GM18519 (cell line): Measurements from ENCODE around the gene HAUS3.

ENCODE experiments used
- ATAC-seq: cut with Tn5 transposase; IDR thresholded peaks from one replicate; pipeline ENCODE4 v1.9.1; 2021; ENCODE audit warnings: mild to moderate bottlenecking, moderate library complexity; ENCODE audit not compliant: unreplicated experiment, low FRiP score

The HAUS3 gene

GRCh38 chr4:2253160-2254084, 11.5 kb upstream of the HAUS3 start:
- no peak for ATAC-seq

GRCh38 chr4:2252530-2253091, 10.7 kb upstream of the HAUS3 start:
- ATAC-seq: no peak

- no peak for ATAC-seq
Measured at GRCh38 chr4:2251795-2252529, 10.0 kb upstream of the HAUS3 start.

GRCh38 chr4:2251073-2251794, 9.3 kb upstream of the HAUS3 start:
- no peak for ATAC-seq

DNA sequence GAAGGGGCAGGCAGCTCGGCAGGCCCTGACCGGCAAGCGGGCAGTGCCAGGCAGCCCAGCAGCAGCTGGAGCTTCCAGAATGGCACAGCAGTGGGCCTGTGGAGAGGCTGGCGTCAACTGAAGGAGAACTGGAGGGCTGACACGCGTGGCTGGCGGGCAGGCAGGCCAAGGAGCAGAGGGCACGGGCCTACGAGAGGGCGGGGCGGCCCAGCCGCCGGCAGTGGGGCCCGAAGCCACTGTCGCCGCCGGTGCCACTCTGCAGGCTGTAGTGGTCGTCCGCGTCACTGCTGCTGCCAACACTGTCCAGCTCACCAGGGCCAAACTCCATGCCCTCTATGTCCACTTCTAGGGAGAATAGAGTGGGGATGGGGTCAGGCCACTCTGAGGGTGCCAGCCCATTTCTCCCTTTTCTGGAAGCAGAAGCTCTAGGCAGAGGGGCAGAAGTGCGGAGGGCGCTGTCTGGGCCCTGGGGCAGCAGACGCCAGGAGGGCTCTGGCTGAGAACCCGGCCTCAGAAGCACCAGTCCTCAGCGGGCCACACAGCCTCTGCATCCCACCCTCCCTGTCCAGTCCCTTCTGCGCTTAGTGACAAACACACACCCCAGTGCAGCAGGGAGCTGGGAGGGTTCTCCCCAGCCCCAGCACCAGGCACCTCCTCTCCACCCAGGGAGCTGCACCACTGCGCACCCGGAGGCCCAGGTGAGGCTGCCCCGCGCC, 8.6 kb upstream of the HAUS3 start:
- no peak for ATAC-seq

DNA sequence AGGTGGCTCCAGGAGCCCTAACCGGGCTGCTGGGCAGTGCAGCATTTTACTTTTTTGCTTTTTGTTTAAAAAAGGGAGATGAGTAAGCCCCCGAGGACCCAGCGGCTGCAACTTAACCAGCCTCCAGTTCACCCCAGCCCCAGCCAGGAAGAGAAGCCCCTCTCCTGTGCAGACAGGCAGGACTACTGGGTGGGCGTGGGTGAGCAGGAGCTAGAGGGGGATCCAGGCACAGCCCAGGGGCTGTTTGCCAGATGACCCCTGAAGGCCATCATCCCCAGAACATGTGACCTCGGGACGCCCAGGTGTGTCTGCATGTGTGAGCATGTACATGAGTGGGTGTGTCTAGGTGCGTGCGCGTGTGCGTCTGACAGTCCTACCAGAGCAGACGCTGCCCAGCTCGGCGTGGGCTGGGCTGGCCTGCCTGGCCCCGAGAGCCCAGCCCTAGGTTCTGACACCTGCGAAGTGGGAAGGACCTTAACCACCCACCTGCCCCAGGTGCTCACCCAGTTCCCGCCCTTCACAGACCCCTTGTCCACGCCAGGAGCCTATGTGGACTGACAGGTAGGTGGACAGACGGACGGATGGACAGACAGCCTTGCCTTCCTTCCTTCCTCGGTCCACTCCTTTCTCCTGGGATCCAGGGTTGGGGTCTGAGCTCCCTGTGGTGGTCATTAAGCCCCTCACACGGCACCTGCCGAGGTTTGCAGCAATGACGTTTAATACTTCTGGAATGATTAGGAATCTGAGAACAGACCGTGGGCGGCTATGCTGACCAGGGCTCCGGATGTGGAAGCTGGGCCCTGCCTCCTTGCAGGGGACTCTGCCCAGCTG, 7.8 kb upstream of the HAUS3 start:
- ATAC-seq: no peak

DNA sequence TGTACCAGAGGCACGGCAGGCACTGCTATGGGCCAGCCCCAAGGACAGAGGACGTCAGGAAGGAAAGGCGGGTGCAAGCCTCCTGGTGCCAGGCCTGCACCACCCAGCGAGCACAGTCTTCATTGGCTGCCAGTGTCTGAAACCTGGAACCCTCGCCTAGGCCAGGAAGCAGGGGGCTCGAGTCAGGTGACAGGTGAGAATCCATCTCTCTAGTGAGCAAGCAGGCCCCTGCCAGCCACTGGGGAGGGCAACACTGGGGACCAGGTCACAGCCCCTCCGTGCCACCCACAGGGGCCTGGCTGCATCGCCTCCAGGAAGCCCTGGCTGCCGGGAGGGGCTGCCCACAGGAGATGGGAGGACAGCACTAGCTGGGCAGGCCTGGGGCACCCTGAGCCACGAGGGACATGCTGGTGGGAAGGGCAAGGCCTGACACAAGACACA, 6.9 kb upstream of the HAUS3 start:
- no peak for ATAC-seq

GRCh38 chr4:2248044-2248780, 6.3 kb upstream of the HAUS3 start:
- no peak for ATAC-seq

DNA sequence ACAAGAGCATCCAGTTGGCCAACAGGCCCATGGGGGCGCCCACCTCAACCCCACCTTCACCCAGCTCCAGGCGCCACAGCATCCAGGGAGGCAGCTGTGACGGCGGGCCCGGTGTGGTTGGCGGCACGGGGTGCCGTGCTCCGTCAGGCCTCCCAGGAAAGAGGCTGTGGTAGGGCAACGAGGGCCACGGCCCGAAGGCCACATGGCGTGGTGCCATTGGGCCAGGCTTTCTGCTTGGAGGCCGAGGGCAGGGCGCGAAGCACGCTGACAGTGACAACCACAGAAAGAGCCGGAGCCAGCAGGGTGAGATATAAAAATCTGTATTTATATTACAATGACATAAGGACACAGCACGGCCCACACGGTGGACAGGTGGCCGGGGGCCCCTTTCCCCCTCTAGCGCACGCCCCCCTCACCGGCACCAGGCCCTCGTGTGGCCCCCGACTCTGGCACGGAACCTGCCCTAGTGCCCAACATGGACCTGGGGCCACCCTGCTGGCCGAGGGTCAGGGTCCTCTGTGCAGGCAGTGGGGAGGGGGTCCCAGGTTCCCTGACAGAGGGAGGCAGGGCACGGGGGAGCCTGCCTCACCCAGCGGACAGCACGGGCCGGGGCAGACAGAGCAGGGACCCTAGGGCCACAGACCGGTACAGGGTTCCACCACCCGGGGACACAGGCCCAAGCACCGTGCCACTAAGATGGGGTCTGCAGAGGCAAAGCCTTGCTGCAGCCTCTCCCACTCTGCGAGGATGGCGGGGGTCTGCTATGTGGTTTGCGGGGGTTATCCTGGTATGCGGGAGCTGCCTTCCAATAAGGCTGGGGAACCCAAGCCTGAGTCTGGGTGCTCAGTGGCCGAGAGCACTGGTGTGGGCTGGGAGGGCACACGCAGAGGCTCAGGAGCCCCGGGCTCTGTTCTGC, 5.5 kb upstream of the HAUS3 start:
- ATAC-seq: no peak

- no peak for ATAC-seq
Measured at GRCh38 chr4:2246384-2247127, 4.6 kb upstream of the HAUS3 start.

DNA sequence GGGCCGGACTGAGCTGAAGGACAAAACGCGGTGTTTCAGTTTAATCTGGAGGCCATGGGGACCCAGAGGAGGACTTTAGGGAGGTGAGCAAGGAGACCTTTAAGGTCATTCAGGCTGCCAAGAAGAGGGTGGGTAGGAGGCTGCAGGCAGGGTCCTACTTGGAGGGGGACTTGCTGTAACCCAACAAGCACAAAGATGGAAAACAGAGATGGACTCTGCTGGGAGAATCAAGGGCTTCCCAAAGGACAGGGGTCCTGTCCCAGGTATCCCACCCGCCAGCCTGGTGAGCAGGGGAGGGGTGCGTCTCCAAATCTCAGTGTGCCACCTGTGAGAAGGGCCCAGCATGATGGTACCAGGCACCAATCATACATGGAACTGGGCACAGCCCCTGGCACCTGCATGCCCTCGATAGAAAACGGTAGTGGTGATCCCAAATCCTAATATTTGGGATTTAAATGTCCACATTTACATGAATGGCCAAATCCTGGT, 3.9 kb upstream of the HAUS3 start:
- ATAC-seq: no peak

GRCh38 chr4:2245057-2245786, 3.3 kb upstream of the HAUS3 start:
- ATAC-seq: no peak

DNA sequence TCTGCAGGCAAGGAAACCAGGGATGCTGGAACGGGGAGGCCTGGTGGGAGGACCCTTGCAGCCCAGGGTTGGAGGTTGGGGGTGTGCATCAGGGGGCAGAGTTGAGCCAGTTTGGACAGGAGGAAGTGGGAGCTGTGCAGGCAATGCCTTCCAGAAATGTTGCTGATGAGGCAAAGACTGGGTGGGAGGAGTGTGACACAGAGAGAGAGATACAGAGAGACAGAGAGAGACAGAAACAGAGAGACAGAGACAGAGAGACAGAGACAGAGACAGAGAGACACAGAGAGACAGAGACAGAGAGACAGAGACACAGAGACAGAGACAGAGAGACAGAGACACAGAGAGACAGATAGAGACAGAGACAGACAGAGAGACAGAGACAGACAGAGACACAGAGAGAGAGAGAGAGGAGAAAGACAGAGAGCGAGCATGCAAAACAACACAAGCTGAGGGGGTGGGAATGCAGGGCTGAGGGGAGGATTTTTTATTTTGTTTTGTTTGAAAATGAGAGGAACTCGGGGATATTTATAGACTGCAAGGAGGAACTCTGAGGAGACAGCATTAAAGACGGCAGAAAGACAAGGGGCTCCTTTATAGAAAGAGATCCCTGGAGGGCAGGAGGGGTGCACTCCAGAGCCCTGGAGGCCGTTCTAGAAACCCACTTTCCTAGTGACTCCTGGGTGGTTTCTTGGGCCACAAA, 1.9 kb upstream of the HAUS3 start:
- ATAC-seq: no peak

DNA sequence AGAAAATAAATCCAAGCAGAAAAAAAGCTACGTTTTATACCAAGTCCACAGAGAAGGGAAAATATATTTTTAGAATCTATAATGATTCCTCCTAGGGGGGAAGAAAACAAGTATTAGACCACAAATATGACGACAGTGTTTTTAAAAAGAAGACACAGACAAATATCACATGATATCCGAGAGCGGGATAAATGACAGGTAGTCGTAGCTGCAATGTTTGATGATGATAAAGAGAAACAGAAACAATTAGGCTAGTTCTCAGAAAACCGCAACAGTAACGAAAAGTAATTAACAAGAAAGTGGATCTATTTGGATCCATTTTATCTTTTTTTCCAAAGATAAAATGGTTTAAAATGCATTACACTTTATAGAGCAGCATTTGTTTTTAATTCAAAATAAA, 918 bp downstream of the HAUS3 start:
- ATAC-seq: no peak

DNA sequence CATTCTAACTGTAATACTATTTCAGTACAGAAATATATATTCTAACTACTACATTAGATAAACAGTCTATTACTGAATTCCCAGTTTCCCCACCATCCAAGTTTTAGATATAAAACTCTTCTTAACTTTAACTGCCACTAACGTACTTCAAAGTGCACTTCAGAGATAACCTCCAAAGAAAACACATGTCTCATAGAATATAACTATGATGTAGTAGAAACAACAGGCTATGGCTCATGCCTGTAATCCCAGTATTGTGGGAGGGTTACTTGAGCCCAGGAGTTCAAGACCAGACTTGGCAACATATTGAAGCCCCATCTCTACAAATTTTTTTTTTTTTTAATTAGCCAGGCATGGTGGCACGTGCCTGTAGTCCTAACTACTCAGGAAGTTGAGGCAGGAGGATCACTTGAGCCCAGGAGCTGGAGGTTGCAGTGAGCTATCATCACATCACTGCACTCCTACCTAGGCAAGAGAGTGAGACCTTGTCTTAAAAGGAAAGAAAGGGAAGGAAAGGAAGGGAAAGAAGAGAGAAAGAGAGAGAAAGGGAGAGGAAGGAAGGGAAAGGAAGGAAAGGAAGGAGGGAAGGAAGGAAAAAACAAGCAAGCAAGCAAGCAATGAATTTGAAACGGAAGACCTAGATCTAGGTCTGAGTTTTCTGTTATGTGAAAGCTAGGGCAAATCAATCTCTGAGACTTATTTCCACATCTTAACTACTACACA, 4.8 kb downstream of the HAUS3 start:
- no peak for ATAC-seq
